ENCODE data around the gene ZG16B.

Gene ZG16B, protein sequence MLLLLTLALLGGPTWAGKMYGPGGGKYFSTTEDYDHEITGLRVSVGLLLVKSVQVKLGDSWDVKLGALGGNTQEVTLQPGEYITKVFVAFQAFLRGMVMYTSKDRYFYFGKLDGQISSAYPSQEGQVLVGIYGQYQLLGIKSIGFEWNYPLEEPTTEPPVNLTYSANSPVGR

DNA sequence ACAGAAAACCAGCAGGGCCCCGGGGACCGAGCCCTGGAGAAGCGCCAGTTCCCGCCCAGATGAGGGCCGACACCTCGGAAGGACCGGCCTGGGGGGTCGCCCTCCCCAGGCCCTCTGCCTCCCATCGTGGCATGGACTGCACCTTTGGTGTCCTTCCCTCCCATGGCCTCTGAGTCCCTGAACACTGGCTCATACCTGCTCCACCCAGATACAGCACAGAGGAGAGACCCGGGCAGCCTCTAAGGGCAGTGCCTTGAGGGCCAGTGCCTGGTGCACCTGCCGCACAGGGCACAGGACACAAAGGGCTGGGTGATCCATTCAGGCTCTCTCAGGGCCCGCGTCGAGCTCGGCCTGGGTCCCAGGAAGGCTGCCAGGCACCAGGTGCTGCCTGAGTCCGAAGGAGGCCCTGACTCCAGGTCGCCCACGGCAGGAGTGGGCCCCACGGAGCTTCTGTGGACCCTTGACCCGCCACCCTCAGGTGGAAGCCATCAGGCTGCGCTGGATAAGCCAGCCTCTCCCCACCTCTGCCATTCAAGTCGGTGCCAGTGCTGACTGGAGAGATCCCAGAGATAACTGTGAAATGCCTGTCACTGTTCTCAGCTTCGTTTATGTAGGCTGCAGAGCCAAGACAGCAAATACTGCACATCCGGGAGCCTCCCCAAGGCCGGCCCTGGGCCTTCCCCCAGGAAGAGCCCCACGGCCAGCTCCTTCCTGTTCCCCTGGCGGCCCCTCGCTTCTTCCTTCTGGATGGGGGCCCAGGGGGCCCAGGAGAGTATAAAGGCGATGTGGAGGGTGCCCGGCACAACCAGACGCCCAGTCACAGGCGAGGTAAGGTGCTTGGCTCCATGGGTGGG, at the start of gene ZG16B:
ZG16B (plus strand) TSS at position 803 of the 854 bp plus-strand sequence. CDS start 139 bp downstream, outside the sequence.
- peak; percentile 57 for DNase-seq (ENCODE audit: extremely low spot score)
- CTCF ChIA-PET, result interaction anchor here (1.4 to 2.4 kb wide), 2 partner anchors 10 to 23 kb away, joined by 5 to 11 read pairs; no protein-coding TSS in a partner anchor
- TF ChIP-seq, protein P1, sequence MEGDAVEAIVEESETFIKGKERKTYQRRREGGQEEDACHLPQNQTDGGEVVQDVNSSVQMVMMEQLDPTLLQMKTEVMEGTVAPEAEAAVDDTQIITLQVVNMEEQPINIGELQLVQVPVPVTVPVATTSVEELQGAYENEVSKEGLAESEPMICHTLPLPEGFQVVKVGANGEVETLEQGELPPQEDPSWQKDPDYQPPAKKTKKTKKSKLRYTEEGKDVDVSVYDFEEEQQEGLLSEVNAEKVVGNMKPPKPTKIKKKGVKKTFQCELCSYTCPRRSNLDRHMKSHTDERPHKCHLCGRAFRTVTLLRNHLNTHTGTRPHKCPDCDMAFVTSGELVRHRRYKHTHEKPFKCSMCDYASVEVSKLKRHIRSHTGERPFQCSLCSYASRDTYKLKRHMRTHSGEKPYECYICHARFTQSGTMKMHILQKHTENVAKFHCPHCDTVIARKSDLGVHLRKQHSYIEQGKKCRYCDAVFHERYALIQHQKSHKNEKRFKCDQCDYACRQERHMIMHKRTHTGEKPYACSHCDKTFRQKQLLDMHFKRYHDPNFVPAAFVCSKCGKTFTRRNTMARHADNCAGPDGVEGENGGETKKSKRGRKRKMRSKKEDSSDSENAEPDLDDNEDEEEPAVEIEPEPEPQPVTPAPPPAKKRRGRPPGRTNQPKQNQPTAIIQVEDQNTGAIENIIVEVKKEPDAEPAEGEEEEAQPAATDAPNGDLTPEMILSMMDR (IDR thresholded peaks at IDR 0.05; ENCODE audit: control extremely low read depth, extremely low read depth, low read depth, missing control alignments), result no peak
- POLR2A ChIA-PET, result no interaction called here

DNA sequence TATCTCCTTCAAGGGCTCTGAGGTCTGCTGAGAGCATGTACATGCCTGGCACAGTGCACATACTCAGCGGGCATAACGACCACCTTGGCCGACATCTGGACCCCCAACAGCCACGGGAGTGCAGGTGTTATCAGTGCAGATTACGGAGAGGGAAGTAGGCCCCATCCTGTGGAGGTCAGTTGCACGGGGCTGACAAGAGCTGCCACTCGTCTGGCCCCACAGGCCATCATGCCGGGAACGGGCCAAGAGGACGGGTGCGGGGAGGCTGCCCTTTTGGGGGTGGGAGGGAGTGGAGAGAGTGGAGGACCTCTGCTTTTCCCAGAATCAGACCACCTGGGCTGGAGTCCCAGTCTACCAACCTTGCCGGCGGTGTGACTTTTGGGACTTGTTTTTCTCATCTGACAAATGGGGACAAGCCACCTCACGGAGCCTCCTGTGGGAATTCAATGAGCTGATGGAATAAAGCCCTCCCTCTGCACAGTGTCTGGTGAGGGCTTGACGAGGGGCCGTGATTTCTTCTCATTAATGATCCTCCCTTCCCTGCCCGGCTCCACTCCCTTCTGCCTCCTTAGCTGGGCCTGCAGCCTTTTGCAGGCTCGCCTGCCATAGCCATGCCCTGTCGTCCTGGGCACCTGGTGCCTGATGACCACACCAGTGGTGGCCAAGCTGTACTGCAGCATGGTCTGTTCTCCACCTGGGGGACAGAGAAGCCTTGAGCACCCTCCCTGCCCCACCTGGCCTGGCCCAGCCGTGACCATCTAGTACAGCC, 47.3 kb upstream of the ZG16B start:
- DNase-seq (ENCODE audit: extremely low spot score), result no peak
- TF ChIP-seq, protein P1 (IDR thresholded peaks at IDR 0.05; ENCODE audit: control extremely low read depth, extremely low read depth, low read depth, missing control alignments), result no peak
- ChIA-PET POLR2A (no interaction called here), CTCF (interaction anchor here (0.6 to 1.3 kb wide), 2 partner anchors 18 to 107 kb away, joined by 3 to 4 read pairs; no protein-coding TSS in a partner anchor)

DNA sequence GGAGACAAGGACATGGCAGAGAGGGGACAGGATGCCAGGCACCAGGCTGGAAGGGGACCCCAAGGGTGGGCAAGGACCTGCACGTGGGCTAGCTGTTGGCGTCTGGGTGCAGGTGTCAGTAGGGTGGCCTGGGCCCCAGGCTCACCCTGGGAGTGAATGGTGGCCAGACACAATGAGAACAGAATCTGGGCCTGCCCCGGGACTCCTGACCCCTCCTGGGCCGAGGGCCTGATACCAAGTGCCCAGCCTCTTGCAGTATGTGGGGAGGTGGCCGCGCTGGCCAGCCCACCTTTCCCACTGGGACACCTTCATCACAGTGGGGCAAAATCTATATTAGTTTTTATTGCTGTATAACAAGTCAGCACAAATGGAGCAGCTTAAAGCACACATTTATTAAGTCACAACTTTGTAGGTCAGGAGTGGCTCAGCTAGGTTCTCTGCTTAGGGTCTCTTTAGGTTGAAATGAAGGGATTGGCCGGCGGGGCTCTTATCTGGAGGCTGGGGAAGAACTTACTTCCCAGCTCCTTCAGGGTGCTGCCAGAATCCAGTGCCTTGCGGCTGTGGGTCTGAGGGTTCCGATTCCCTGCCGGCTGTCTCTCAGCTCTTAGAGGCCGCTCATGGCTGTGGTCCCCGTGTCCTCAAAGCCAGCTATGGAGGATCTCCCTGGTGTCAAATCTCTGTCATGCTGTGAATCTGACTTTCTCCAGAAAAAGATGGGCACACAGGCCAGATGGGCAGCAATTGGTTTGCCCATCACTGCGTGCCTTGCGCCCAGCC, 46.3 kb upstream of the ZG16B start:
- TF ChIP-seq, protein P1 (IDR thresholded peaks at IDR 0.05; ENCODE audit: control extremely low read depth, extremely low read depth, low read depth, missing control alignments), result no peak
- ChIA-PET POLR2A (interaction anchor here (0.7 to 1.2 kb wide), 2 partner anchors 14 to 707 kb away, joined by 3 to 4 read pairs; no protein-coding TSS in a partner anchor), CTCF (interaction anchor here (1.3 to 1.5 kb wide), 2 partner anchors 17 to 26 kb away, joined by 4 read pairs; no protein-coding TSS in a partner anchor)
- DNase-seq (ENCODE audit: extremely low spot score), result no peak

DNA sequence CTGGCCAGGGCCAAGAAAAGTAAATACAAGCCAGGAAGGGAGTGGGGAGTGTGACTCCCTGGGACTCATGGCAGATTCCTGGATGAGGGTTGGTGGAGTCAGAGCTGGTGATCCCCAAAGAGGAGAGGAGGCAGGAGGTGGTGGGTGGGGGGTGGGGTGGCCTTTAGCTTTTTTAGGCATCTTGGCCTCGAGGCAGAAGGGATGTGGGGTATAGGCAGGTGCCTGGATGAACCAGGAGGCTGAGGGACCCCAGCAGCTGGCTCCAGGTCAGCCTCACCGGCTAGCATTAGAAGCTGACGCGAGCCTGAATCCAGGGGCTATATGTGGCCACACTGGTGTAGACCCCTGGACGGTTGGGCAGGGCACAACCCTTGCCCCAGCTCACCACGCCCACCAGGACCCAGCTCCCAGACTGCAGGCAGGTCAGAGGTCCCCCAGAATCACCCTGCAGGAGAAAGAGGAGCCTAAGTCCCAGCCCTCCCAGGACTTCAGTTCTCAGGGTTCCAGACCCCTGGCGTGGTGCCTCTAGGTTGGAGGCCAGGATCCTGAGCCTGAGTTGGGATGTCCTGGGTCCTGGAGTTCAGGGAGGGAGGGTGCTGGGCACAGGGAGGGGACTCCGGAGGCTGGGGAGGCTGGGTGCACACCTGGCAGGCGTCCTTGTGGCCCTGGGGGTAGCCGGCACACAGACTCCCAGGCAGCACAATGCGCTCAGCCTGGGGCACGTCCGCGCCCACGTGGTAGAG, 45.6 kb upstream of the ZG16B start:
- ChIA-PET POLR2A (interaction anchor here (0.7 to 1.2 kb wide), 2 partner anchors 15 to 707 kb away, joined by 3 to 4 read pairs; no protein-coding TSS in a partner anchor), CTCF (interaction anchor here (1.5 kb wide), 1 partner anchor 26 kb away, joined by 4 read pairs; no protein-coding TSS in a partner anchor)
- TF ChIP-seq, protein P1 (IDR thresholded peaks at IDR 0.05; ENCODE audit: control extremely low read depth, extremely low read depth, low read depth, missing control alignments), result no peak
- DNase-seq (ENCODE audit: extremely low spot score), result no peak

DNA sequence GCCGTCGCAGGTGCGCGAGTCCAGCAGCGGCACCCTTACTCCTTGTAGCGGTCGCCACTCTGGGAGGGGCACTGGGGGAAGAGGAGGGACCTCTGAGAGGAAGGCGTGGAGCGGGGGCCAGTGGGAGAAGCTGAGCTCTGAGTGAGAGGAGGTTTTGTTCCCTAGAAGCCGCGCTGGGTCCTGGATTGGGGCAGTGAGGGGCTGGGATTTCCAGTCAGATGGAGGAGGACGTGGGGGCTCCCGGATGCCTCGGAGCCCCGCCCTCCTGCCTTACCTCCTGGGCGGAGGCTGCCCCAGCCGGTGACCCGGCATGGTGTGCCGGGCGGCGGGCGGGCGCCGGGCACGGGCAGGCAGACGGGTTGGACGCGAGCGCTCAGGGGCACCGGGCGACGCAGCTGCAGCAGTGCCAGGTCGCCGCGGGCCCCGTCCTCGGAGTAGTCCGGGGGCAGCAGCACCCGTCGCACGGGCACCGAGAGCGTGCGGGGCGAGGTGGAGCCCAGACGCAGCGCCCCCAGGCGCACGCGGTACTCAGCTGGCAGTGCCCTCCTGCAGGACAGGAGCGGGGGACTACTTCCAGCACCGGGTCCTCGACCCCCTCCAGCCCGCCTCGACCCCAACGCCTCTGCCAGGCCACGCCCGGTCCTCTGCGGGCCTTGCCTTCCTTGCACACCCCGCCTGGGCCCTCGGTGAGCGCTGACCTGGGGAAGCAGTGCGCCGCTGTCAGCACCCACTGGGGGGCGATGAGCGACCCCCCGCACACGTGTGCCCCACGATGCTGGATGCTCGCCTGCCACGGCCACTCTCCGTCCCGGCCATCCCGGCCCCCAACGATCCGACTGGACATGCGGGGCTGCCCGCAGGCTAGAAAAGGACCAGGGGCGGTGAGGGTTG, 44.8 kb upstream of the ZG16B start:
- TF ChIP-seq, protein P1 (IDR thresholded peaks at IDR 0.05; ENCODE audit: control extremely low read depth, extremely low read depth, low read depth, missing control alignments), result no peak
- DNase-seq (ENCODE audit: extremely low spot score), result no peak
- ChIA-PET POLR2A (no interaction called here), CTCF (interaction anchor here (1.5 kb wide), 1 partner anchor 27 kb away, joined by 4 read pairs; no protein-coding TSS in a partner anchor)

All from GM10248 (cell line).